Measurements from ENCODE around the gene SSUH2.
"Not testable (repeated sequence)": the region's sequence is repeated elsewhere in the genome, so short reads cannot be mapped to it uniquely, and the experiment has no call there.

The SSUH2 gene

DNA sequence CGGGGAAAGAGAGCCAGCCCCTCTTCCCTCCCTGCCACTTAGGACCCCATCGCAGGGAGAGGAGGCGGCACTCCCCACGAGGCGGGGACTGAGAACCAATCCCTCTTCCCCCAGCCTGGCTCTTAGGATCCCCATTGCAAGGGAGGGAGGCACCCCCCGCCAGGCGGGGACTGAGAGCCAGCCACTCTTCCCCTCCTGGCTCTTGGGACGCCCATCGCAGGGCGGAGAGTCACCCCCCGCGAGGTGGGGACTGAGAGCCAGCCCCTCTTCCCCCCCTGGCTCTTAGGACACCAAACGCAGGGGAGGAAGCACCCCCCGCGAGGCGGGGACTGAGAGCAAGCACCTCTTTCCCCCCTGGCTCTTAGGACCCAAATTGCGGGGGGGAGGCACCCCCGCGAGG lies 34.2 kb upstream of the SSUH2 start:
- TF ChIP-seq, protein P1, sequence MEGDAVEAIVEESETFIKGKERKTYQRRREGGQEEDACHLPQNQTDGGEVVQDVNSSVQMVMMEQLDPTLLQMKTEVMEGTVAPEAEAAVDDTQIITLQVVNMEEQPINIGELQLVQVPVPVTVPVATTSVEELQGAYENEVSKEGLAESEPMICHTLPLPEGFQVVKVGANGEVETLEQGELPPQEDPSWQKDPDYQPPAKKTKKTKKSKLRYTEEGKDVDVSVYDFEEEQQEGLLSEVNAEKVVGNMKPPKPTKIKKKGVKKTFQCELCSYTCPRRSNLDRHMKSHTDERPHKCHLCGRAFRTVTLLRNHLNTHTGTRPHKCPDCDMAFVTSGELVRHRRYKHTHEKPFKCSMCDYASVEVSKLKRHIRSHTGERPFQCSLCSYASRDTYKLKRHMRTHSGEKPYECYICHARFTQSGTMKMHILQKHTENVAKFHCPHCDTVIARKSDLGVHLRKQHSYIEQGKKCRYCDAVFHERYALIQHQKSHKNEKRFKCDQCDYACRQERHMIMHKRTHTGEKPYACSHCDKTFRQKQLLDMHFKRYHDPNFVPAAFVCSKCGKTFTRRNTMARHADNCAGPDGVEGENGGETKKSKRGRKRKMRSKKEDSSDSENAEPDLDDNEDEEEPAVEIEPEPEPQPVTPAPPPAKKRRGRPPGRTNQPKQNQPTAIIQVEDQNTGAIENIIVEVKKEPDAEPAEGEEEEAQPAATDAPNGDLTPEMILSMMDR (IDR thresholded peaks at IDR 0.05) = no peak
- H3K4me3 ChIP-seq = no peak overlapping the region
- H3K27ac ChIP-seq = no peak overlapping the region
- H3K4me1 ChIP-seq = no peaks in the 10 kb centered on the region
- H3K9me3 ChIP-seq = no peaks in the 10 kb centered on the region
- intact Hi-C loops (cut with DNase I; ENCODE audit: low total_unique reads) = no loop called here
- DNase-seq = no peak
- H3K27me3 ChIP-seq = peaks cover 0 to 26% of the 10 kb centered on the region in 2 donors
- no peaks in the 10 kb centered on the region for H3K36me3 ChIP-seq

DNA sequence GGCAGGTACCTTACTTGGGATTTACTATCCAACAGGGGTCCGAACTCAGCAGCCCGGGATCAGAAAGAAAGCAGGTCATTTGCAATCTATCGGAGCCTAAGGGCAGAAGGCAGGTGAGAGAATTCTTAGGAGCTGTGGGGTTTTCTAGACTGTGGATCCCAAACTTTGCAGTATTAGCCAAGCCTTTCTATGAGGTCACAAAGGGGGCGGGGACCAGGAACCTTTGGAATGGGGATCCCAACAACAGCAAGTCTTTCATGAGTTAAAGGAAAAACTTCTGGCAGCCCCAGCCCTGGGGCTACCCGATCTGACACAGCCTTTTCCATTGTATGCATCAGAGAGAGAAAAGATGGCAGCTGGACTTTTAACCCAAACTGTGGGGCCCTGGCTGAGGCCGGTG lies 32.7 kb upstream of the SSUH2 start:
- H3K9me3 ChIP-seq; H3K4me3 ChIP-seq; DNase-seq; H3K27ac ChIP-seq; H3K4me1 ChIP-seq; H3K36me3 ChIP-seq; intact Hi-C loops (cut with DNase I; ENCODE audit: low total_unique reads): not testable (repeated sequence)
- H3K27me3 ChIP-seq = peaks cover 0 to 26% of the 10 kb centered on the region in 2 donors

DNA sequence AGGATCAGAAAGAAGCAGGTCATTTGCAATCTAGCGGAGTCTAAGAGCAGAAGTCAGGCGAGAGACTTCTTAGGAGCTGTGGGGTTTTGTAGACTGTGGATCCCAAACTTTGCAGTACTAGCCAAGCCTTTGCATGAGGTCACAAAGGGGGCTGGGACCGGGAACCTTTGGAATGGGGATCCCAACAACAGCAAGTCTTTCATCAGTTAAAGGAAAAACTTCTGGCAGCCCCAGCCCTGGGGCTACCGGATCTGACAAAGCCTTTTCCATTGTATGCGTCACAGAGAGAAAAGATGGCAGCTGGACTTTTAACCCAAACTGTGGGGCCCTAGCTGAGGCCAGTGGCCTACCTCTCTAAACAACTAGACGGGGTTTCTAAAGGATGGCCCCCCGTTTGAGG lies 31.0 kb upstream of the SSUH2 start:
- DNase-seq; H3K36me3 ChIP-seq; H3K9me3 ChIP-seq; H3K4me1 ChIP-seq; H3K27ac ChIP-seq; H3K4me3 ChIP-seq; intact Hi-C loops (cut with DNase I; ENCODE audit: low total_unique reads): not testable (repeated sequence)
- peaks cover 0 to 20% of the 10 kb centered on the region in 2 donors for H3K27me3 ChIP-seq

DNA sequence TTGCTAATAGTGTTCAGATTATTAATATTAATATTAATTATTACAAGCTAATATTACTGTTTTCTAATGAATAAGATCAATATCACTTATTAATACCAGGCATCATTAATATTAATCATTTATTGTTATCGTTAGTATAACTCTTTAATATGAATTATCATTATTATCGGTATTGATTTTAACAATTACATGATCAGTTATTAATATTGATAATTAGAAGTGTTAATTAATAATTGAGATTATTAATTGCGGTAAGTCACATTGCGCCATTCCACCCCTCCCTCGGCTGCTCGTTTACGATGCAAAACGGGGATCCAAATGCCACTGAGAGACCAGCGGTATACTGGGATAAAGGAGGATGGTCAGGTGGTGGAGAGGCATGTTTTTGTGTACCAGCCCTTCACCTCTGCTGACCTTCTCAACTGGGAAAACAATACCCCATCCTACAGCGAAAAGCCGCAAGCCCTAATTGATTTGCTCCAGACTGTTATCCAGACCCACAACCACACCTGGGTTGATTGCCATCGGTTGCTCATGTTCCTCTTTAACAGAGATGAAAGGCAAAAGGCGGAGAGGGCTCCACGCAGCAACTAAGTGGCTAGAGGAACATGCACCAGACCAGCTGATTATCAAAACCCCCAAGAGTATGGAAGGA lies 28.6 kb upstream of the SSUH2 start:
- Histone ChIP-seq H3K4me1 (no peaks in the 10 kb centered on the region), H3K36me3 (no peaks in the 10 kb centered on the region), H3K27me3 (peaks cover 0 to 5% of the 10 kb centered on the region in 2 donors), H3K27ac (no peak overlapping the region), H3K4me3 (no peak overlapping the region), H3K9me3 (no peaks in the 10 kb centered on the region)
- DNase-seq = no peak
- intact Hi-C loops (cut with DNase I; ENCODE audit: low total_unique reads) = no loop called here
- TF ChIP-seq, protein P1 (IDR thresholded peaks at IDR 0.05) = no peak

DNA sequence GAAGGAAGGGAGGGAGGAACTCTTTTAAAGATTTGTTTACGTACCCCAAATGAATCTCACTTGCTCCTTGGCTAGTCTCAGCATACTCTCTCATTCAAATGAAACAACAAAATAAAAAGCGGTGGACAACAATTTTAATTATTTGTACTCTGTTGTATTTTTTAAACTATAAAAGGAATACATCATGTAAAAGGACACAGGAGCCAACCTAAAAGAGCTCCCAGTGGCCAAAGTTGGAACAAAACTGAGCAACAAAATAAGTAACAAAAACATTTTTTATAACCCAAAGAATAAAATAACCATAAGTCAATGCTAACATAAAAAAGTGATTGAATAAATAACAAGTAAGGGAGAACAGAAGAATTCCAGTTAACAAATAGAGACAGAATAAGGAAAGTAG lies 24.4 kb upstream of the SSUH2 start:
- TF ChIP-seq, protein P1 (IDR thresholded peaks at IDR 0.05) = no peak
- Histone ChIP-seq H3K9me3 (no peaks in the 10 kb centered on the region), H3K27me3 (no peaks in the 10 kb centered on the region), H3K4me3 (no peak overlapping the region), H3K27ac (no peak overlapping the region), H3K36me3 (no peaks in the 10 kb centered on the region), H3K4me1 (no peaks in the 10 kb centered on the region)
- intact Hi-C loops (cut with DNase I; ENCODE audit: low total_unique reads) = no loop called here
- no peak for DNase-seq

DNA sequence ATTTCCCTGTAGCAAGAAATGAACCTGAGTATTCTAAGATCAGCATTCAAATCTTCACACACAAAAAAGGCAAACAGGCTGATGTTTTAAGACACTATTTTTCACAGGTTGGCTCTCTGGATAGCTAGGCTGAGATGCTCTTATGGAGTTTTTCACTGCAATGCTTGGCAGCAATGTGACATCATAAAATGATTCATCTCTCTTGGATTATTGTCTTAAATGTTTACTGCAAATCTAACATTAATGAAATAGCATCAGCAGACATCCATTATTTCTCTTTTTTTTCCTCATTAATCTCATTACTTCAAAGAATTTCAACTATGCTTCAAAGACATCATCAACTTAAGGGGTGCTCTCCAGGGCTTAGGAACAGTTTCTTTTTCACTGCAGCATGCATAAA lies 23.6 kb upstream of the SSUH2 start:
- Histone ChIP-seq H3K4me3 (no peak overlapping the region), H3K27me3 (no peaks in the 10 kb centered on the region)
- TF ChIP-seq, protein P1 (IDR thresholded peaks at IDR 0.05) = no peak

More for the DNA sequence above, 23.6 kb upstream of the SSUH2 start:
- Histone ChIP-seq H3K4me1 (no peaks in the 10 kb centered on the region), H3K36me3 (no peaks in the 10 kb centered on the region), H3K27ac (no peak overlapping the region), H3K9me3 (no peaks in the 10 kb centered on the region)
- intact Hi-C loops (cut with DNase I; ENCODE audit: low total_unique reads) = no loop called here
- DNase-seq = no peak
